Stimulated activated CD8-positive, alpha-beta memory T cell treated with anti-CD3 and anti-CD28 coated beads, Interleukin-2, amount 100 ng/mL, for 1 hour (primary cell): ENCODE data around the gene NRP2.

Source experiments
- DNase-seq, 2 donors: peaks; one replicate each; pipeline ENCODE4 v3.0.0-alpha.2; 2020; ENCODE audit warnings: low read depth in 2 of 2

NRP2 gene

GRCh38 chr2:205682239-205682970 is at the start of gene NRP2:
NRP2 (plus strand) TSS chr2:205682501; CDS start chr2:205683291, 790 bp downstream.
- DNase-seq: no peak

GRCh38 chr2:205633994-205634393 is 48.3 kb upstream of the NRP2 start:
- no peak for DNase-seq

- no peak for DNase-seq
These were observed 45.6 kb upstream of the NRP2 start for GRCh38 chr2:205636549-205637319.

GRCh38 chr2:205637320-205637602 is 45.0 kb upstream of the NRP2 start:
- DNase-seq: no peak

- DNase-seq: no peak
These were observed 44.4 kb upstream of the NRP2 start for GRCh38 chr2:205637779-205638503.

- no peak for DNase-seq
These were observed 41.6 kb upstream of the NRP2 start for GRCh38 chr2:205640716-205641115.

GRCh38 chr2:205642599-205643356 is 39.5 kb upstream of the NRP2 start:
- DNase-seq: no peak

GRCh38 chr2:205643391-205643885 is 38.9 kb upstream of the NRP2 start:
- DNase-seq: no peak

- DNase-seq: no peak
These were observed 38.3 kb upstream of the NRP2 start for GRCh38 chr2:205644018-205644417.

GRCh38 chr2:205646680-205647079 is 35.6 kb upstream of the NRP2 start:
- DNase-seq: no peak

GRCh38 chr2:205650450-205650849 is 31.9 kb upstream of the NRP2 start:
- DNase-seq: no peak

GRCh38 chr2:205650931-205651330 is 31.4 kb upstream of the NRP2 start:
- no peak for DNase-seq

- DNase-seq: no peak
These were observed 30.6 kb upstream of the NRP2 start for GRCh38 chr2:205651719-205652118.

GRCh38 chr2:205654878-205655605 is 27.3 kb upstream of the NRP2 start:
- DNase-seq: no peak

- no peak for DNase-seq
These were observed 26.4 kb upstream of the NRP2 start for GRCh38 chr2:205655779-205656456.

- no peak for DNase-seq
These were observed 25.8 kb upstream of the NRP2 start for GRCh38 chr2:205656461-205656860.

GRCh38 chr2:205656941-205657340 is 25.4 kb upstream of the NRP2 start:
- no peak for DNase-seq

GRCh38 chr2:205657579-205657978 is 24.7 kb upstream of the NRP2 start:
- no peak for DNase-seq

GRCh38 chr2:205658068-205658467 is 24.2 kb upstream of the NRP2 start:
- DNase-seq: no peak

- no peak for DNase-seq
These were observed 23.7 kb upstream of the NRP2 start for GRCh38 chr2:205658572-205658971.

GRCh38 chr2:205659922-205660321 is 22.4 kb upstream of the NRP2 start:
- no peak for DNase-seq
